Adrenal gland (tissue), 5 donors: ENCODE measurements around the gene SORL1-AS1.

Experiments
- POLR2A ChIP-seq, 2 donors: fragments of 450-650 bp; IDR thresholded peaks; one replicate each; pipeline ENCODE4 v1.6.1; 2017; ENCODE audit warnings: antibody characterized with exemption in 2 of 2, mild to moderate bottlenecking in 2 of 2, moderate library complexity in 1 of 2
- TF ChIP-seq, protein P1 (sequence below), 6 experiments: fragments of 450-650 bp in 4 of 6; fragments of 200-600 bp in 2 of 6; sonication (generic) in 1 of 6; IDR thresholded peaks; 1 replicate in 5 of 6; 2 replicates in 1 of 6; pipeline versions ENCODE4 v1.5.1 to v1.8.0; 2016 to 2021; ENCODE audit warnings: antibody characterized with exemption in 6 of 6, mild to moderate bottlenecking in 2 of 6, moderate library complexity in 1 of 6
- donor health status: DM: no; HTN: no; CAD: no.

- TF ChIP-seq, protein P1, sequence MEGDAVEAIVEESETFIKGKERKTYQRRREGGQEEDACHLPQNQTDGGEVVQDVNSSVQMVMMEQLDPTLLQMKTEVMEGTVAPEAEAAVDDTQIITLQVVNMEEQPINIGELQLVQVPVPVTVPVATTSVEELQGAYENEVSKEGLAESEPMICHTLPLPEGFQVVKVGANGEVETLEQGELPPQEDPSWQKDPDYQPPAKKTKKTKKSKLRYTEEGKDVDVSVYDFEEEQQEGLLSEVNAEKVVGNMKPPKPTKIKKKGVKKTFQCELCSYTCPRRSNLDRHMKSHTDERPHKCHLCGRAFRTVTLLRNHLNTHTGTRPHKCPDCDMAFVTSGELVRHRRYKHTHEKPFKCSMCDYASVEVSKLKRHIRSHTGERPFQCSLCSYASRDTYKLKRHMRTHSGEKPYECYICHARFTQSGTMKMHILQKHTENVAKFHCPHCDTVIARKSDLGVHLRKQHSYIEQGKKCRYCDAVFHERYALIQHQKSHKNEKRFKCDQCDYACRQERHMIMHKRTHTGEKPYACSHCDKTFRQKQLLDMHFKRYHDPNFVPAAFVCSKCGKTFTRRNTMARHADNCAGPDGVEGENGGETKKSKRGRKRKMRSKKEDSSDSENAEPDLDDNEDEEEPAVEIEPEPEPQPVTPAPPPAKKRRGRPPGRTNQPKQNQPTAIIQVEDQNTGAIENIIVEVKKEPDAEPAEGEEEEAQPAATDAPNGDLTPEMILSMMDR (IDR thresholded peaks at IDR 0.05) = no peak
- TF ChIP-seq POLR2A (IDR thresholded peaks at IDR 0.05) = no peak
These were observed 13.4 kb downstream of the SORL1-AS1 start for GRCh38 chr11:121439337-121439736.
